NK-92 treated with Interleukin-12 subunit alpha and Interleukin-12 subunit beta, amount 100 ng/mL, for 24 hours (cell line): ENCODE results near the gene FSTL4.
"Not testable (repeated sequence)": the region's sequence is repeated elsewhere in the genome, so short reads cannot be mapped to it uniquely, and the experiment has no call there.

ENCODE experiments used
- DNase-seq: peaks from one replicate; lab custom pipeline; 2025; lab: John Stamatoyannopoulos, UW

Gene FSTL4

DNA sequence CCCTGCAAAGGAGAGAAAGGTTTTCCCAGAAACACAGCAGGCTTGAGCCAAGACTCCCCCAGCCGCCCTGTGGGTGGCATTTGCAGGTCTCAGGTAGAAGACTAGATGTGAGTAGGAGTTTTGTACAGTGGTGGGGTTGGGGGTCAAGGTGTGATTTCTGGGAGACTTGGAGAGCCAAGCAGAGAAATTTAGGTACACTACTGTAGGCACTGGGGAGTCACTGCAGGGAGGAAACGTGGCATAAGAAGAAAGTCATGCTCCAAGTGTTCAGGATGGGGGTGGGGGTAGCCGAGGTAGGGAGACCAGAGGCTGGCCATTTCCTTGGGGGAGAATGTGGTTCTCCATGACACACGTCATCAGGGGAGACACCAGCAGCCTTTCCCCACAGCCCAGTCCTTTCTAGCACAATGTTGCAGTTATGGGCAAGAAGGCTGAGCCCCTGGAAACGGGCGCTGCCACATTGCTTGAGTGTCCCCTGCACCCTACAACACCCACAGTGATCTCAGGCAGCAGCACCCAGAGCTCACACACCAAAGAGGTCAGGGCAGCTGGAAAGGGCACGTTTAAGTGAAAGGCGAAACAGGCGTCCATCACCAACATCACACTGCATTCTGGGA, 210.5 kb downstream of the FSTL4 start:
- DNase-seq = no peak

- DNase-seq = no peak
These were observed 211.4 kb downstream of the FSTL4 start for GRCh38 chr5:133400831-133401351.

- DNase-seq = no peak
These were observed 212.2 kb downstream of the FSTL4 start for GRCh38 chr5:133400120-133400519.

- DNase-seq = no peak
These were observed 213.0 kb downstream of the FSTL4 start for GRCh38 chr5:133399247-133399891.

- DNase-seq = peak; percentile 72
These were observed 213.7 kb downstream of the FSTL4 start for GRCh38 chr5:133398646-133399101.

DNA sequence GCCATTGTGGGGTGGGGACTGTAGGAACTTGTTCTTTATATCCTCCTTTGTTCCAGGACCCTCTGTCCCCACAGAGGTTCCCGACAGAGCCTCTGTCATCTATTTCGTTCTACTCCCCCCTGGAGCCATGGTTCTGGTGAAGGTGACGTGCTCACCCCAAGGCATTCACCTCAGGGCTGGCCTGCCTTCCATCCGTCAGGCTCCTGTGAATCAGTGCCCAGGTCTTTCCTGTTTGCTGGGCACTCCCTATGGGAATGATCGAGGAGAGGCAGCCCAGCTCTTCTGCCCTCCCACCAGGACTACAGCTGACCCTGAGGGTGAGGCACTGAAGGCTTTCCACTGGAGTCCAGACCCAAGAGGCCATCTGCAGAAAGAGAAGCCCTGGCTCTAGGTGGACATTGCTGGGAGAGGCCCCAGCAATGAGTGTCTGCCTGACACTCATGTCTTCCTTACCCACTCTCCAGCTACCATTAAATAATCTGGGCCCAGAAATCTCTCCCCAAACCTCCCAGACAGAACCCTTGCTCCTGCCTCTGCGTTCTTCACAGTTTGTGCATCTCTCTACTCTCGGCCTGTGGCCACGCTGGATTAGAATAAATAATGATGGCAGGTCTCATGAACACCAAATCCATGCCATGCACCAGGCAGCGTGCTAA, 214.2 kb downstream of the FSTL4 start:
- no peak for DNase-seq

DNA sequence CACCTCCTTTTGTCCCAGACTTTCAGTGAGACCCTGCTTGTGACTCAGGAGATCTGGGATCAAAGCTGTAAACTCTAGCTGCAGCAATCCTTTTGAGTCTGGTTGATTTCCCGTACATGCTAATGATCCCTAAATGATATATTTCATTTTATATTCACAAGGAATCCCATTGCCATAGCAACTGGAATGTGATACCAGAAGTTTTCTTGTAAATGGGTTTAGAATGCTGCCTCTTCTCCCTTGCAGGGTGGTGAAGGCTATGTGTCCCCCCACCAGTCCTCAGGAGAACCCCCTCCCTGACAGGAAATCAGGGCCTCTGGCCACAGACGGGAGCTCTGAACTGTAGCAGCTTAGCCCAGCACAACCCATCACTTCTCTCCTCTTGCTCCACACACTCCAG, 215.0 kb downstream of the FSTL4 start:
- no peak for DNase-seq

DNA sequence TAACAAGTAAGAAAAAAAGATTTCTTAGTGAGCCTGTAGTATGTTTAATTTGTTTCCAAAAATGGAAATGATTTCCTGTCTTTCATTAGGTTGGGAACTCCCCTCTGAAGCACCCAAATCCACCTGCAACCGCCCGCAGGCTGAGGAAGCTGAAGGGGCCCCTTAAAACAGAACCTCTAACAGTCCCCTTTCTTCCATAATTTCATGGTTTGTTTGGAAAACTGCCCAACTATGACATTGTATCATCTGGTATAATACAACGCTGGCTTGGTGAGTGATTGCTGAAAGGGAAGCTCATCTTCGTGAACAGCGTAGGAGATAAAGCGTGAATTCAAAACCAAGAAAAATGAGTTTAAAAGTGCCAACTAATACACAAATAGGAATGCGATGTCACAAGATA, 215.5 kb downstream of the FSTL4 start:
- no peak for DNase-seq

DNA sequence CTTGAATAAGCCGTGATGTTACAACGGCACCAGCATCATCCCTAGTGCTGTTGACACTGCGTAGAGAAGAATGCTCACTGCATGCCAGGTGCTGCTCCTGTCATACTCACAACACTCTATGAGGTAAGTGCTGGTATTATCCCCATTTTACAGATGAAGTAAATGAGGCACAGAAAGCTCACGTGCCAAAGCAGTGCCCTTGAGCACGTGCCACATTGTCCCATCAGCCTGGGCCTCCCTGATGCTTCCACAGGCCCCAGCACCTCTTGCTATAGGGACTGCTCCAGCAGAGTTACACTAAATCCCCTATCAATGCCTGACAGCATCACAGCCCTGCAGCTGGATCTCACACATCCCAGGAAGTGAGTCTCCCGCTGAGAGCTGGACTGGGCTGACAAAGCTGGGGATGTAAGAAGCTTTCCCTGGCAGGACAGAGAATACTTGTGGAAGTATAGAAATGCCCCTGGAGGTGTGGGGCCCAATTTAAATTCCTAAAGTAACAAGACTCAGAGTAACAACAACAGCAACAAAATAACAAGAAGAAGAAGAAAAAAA, 216.1 kb downstream of the FSTL4 start:
- DNase-seq = no peak

GRCh38 chr5:133395207-133395606, 217.1 kb downstream of the FSTL4 start:
- DNase-seq = not testable (repeated sequence)

- not testable (repeated sequence) for DNase-seq
These were observed 217.9 kb downstream of the FSTL4 start for GRCh38 chr5:133394477-133394817.

- no peak for DNase-seq
These were observed 218.4 kb downstream of the FSTL4 start for GRCh38 chr5:133393776-133394476.

DNA sequence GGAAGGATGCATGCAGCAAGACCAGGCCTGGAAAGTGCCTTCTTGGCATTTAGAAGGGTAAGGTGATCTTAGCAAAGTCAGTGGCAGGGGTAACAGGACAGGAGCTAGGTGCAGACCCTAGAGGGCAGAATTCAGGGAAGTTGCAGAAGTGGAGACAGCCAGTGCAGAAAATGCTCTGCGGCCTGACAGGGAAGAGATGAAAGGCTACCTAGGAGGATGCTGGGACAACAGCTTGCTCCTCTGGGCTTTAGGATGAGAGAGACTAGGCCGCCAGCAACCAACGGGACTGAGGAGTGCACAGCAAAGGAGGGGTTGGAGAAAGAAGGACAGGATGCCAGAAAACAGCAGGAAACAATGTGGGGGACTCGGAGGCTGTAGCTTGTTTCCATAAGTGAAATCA, 219.9 kb downstream of the FSTL4 start:
- no peak for DNase-seq

GRCh38 chr5:133391354-133392136, 220.8 kb downstream of the FSTL4 start:
- no peak for DNase-seq

GRCh38 chr5:133390416-133391353, 221.7 kb downstream of the FSTL4 start:
- no peak for DNase-seq

- no peak for DNase-seq
These were observed 223.2 kb downstream of the FSTL4 start for GRCh38 chr5:133389066-133389590.

DNA sequence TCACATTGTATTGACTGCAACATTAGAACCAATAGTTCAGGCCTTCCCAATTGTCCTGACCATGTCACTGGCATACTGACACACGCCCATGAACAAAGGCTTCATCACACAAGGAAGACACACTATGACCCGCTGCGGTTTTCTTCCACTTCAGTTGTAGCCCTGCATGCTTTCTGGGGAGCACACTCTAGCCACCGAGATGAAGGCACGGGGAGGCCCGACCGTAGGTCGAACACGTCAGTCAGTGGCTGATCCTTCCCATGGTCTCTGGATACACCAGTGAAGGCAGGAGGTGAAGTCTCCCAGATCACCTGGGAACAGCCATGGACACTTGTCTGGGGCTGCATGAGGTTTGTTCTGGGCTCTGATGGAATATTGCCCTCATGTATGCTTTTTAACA, 224.7 kb downstream of the FSTL4 start:
- DNase-seq = no peak

- no peak for DNase-seq
These were observed 225.2 kb downstream of the FSTL4 start for GRCh38 chr5:133387091-133387490.

DNA sequence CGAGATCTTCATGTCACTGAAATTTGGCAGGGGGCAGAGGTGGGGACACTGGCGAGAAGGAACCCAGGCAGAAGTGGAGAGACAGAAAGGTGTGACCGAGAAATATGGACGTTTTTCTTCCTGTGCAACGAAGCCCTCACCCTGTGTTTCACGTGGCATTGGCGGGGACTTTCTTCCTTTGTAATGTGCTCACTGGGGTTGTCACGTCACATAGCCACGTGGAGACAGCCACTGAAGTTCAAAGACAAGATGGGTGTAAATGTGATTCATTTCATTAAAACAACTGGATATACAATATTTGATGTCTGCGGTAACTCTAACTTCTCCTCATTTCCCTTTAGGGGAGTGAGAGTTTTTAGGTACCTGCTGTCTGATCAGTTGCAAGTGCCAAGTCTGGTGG, 225.7 kb downstream of the FSTL4 start:
- no peak for DNase-seq

- no peak for DNase-seq
These were observed 227.0 kb downstream of the FSTL4 start for GRCh38 chr5:133385346-133385745.
